H1 (cell line): ENCODE data around the gene RNF175. TPM values are rescaled to one million over a fixed set of nuclear protein-coding genes. Genes with fewer than 3 reads are reported as not detected.
A peak's percentile ranks its signal among the peaks of the same experiment; 100 is the strongest.

Source experiments
- CTCF ChIA-PET: fragments of 300-600 bp; sonication (Branson Sonifier 250); formaldehyde crosslinking; loops from one replicate; lab custom pipeline; 2021; ENCODE audit not compliant: partially characterized antibody; lab: Charles Lee
- POLR2A ChIA-PET: fragments of 300-600 bp; sonication (Branson Sonifier 250); formaldehyde crosslinking; loops from one replicate; lab custom pipeline; 2021; ENCODE audit warnings: inconsistent platforms; ENCODE audit not compliant: partially characterized antibody; lab: Charles Lee
- DNase-seq, 2 experiments: peaks; one replicate each; pipeline versions ENCODE4 v3.0.0 to v3.0.0-alpha.2; 2010 to 2022; ENCODE audit warnings: low spot score in 2 of 2, low read depth in 1 of 2, mixed read lengths in 1 of 2
- FAIRE-seq: peaks from 2 replicates; lab custom pipeline; 2011; peaks lifted over from hg19 to GRCh38; lab: Jason Lieb, UNC
- H2AFZ ChIP-seq: 2 replicates; pipeline ENCODE4 v1.8.1; 2012; ENCODE audit warnings: low read length, inconsistent platforms
- H2AK5ac ChIP-seq: 2 replicates; pipeline ENCODE4 v1.6.1; 2013; ENCODE audit warnings: low read depth, low read length
- H2BK120ac ChIP-seq: replicated peaks from 2 replicates; pipeline ENCODE3; 2013; ENCODE audit warnings: low read depth, low read length, inconsistent platforms
- H2BK12ac ChIP-seq: 2 replicates; pipeline ENCODE4 v1.6.1; 2013; ENCODE audit warnings: low read depth, low read length
- H2BK15ac ChIP-seq: 2 replicates; pipeline ENCODE4 v1.6.1; 2013; ENCODE audit warnings: low read length
- H2BK20ac ChIP-seq: 2 replicates; pipeline ENCODE4 v1.6.1; 2013; ENCODE audit warnings: low read length
- H2BK5ac ChIP-seq: 2 replicates; pipeline ENCODE4 v1.6.1; 2013; ENCODE audit warnings: low read depth, low read length
- H3K14ac ChIP-seq: 2 replicates; pipeline ENCODE4 v1.6.1; 2013; ENCODE audit warnings: inconsistent platforms; ENCODE audit not compliant: insufficient read length
- H3K18ac ChIP-seq: 2 replicates; pipeline ENCODE4 v1.6.1; 2013; ENCODE audit warnings: low read length; ENCODE audit errors: extremely low read depth
- H3K23ac ChIP-seq: 2 replicates; pipeline ENCODE4 v1.6.1; 2013; ENCODE audit warnings: inconsistent platforms; ENCODE audit not compliant: insufficient read length
- H3K23me2 ChIP-seq: 2 replicates; pipeline ENCODE4 v1.6.1; 2013; ENCODE audit warnings: low read depth, low read length
- H3K27ac ChIP-seq: 2 replicates; pipeline ENCODE4 v1.6.1; 2011; ENCODE audit warnings: low read depth, low read length, inconsistent platforms
- H3K27me3 ChIP-seq, 4 experiments: replicated peaks in 1 of 4; 1 replicate in 1 of 4; 2 replicates in 3 of 4; pipeline versions ENCODE4 v1.6.1 to v1.8.1; 2011 to 2013; ENCODE audit warnings: low read length in 3 of 4, mild to moderate bottlenecking in 3 of 4, inconsistent platforms in 2 of 4, mixed read lengths in 2 of 4, moderate library complexity in 1 of 4; ENCODE audit not compliant: control insufficient read depth in 3 of 4, insufficient read depth in 3 of 4; ENCODE audit errors: extremely low read depth in 1 of 4
- H3K36me3 ChIP-seq, 4 experiments: 2 replicates each; pipeline versions ENCODE4 v1.6.1 to v1.8.1; 2011 to 2013; ENCODE audit warnings: mild to moderate bottlenecking in 4 of 4, low read length in 3 of 4, moderate library complexity in 2 of 4, control low read depth in 1 of 4, inconsistent platforms in 1 of 4; ENCODE audit not compliant: insufficient read depth in 4 of 4, control insufficient read depth in 2 of 4
- H3K4ac ChIP-seq: replicated peaks from 2 replicates; pipeline ENCODE3; 2013; ENCODE audit warnings: low read length, low read depth, mixed read lengths, inconsistent platforms; ENCODE audit not compliant: insufficient read length
- H3K4me1 ChIP-seq, 4 experiments: replicated peaks in 1 of 4; 1 replicate in 1 of 4; 2 replicates in 3 of 4; pipeline versions ENCODE4 v1.6.1 to v1.8.1; 2011 to 2013; ENCODE audit warnings: low read length in 3 of 4, inconsistent platforms in 2 of 4, mixed read lengths in 1 of 4; ENCODE audit not compliant: insufficient read depth in 4 of 4, control insufficient read depth in 3 of 4
- H3K4me2 ChIP-seq, 2 experiments: 2 replicates each; pipeline versions ENCODE4 v1.6.1 to v1.8.1; 2011 to 2013; ENCODE audit warnings: low read depth in 2 of 2, low read length in 2 of 2, control low read depth in 1 of 2, inconsistent platforms in 1 of 2, mild to moderate bottlenecking in 1 of 2; ENCODE audit not compliant: insufficient read depth in 1 of 2
- H3K4me3 ChIP-seq, 4 experiments: fragments of 200-600, 300-600 bp in 1 of 4; sonication (generic), shearing (Covaris generic), sonication (Bioruptor Twin) in 1 of 4; 2 replicates each; pipeline versions ENCODE4 v1.5.1 to v1.8.1; 2011 to 2016; ENCODE audit warnings: low read length in 4 of 4, low read depth in 3 of 4, control low read depth in 2 of 4, inconsistent platforms in 2 of 4, mild to moderate bottlenecking in 2 of 4, mixed read lengths in 1 of 4, moderate library complexity in 1 of 4; ENCODE audit not compliant: insufficient read depth in 2 of 4; ENCODE audit errors: extremely low read depth in 1 of 4
- H3K56ac ChIP-seq: replicated peaks from 2 replicates; pipeline ENCODE3; 2013; ENCODE audit warnings: low read depth, mild to moderate bottlenecking, mixed read lengths, low read length, inconsistent platforms; ENCODE audit not compliant: insufficient read length
- H3K79me1 ChIP-seq: 2 replicates; pipeline ENCODE4 v1.6.1; 2013; ENCODE audit warnings: low read depth, low read length, control low read depth
- H3K79me2 ChIP-seq, 2 experiments: 2 replicates each; pipeline versions ENCODE4 v1.6.1 to v1.8.1; 2012 to 2013; ENCODE audit warnings: low read length in 2 of 2, mild to moderate bottlenecking in 2 of 2, inconsistent platforms in 1 of 2; ENCODE audit not compliant: insufficient read depth in 2 of 2, control insufficient read depth in 1 of 2
- H3K9ac ChIP-seq, 4 experiments: replicated peaks in 1 of 4; 1 replicate in 1 of 4; 2 replicates in 3 of 4; pipeline versions ENCODE4 v1.6.1 to v1.8.1; 2011 to 2013; ENCODE audit warnings: low read depth in 3 of 4, low read length in 3 of 4, control low read depth in 2 of 4, mild to moderate bottlenecking in 2 of 4, moderate library complexity in 2 of 4, inconsistent platforms in 1 of 4; ENCODE audit errors: extremely low read depth in 1 of 4
- H3K9me3 ChIP-seq, 2 experiments: 2 replicates each; pipeline versions ENCODE4 v1.6.1 to v1.8.1; 2012 to 2013; ENCODE audit warnings: mild to moderate bottlenecking in 2 of 2, moderate library complexity in 2 of 2, control low read depth in 1 of 2, inconsistent platforms in 1 of 2, low read depth in 1 of 2, low read length in 1 of 2, mixed read lengths in 1 of 2; ENCODE audit not compliant: insufficient read depth in 2 of 2
- H4K20me1 ChIP-seq, 2 experiments: replicated peaks in 1 of 2; 2 replicates each; pipeline versions ENCODE3 to v1.8.1; 2011 to 2013; ENCODE audit warnings: inconsistent platforms in 2 of 2, low read length in 2 of 2, mild to moderate bottlenecking in 1 of 2; ENCODE audit not compliant: insufficient read depth in 2 of 2, control insufficient read depth in 1 of 2
- H4K5ac ChIP-seq: 2 replicates; pipeline ENCODE4 v1.6.1; 2013; ENCODE audit warnings: low read length, low read depth, mixed read lengths, inconsistent platforms; ENCODE audit not compliant: insufficient read length
- H4K8ac ChIP-seq: 2 replicates; pipeline ENCODE4 v1.8.0; 2013; ENCODE audit warnings: mild to moderate bottlenecking, moderate library complexity, low read length, inconsistent platforms; ENCODE audit not compliant: insufficient read depth; ENCODE audit errors: extremely low read depth
- H4K91ac ChIP-seq: replicated peaks from 2 replicates; pipeline ENCODE3; 2013; ENCODE audit warnings: low read length, mixed read lengths, inconsistent platforms; ENCODE audit not compliant: insufficient read length
- ATF2 ChIP-seq: IDR thresholded peaks from 2 replicates; pipeline ENCODE4 v1.6.1; 2012; ENCODE audit warnings: low read length, inconsistent platforms
- BACH1 ChIP-seq: IDR thresholded peaks from 2 replicates; pipeline ENCODE4 v1.6.1; 2012; ENCODE audit warnings: low read length, improper control_type of control experiment
- CBX8 ChIP-seq: fragments of 300-800, 300-1000 bp; sonication (generic); IDR thresholded peaks from 2 replicates; pipeline ENCODE4 v1.7.1; 2016; ENCODE audit warnings: low read depth, low read length, borderline replicate concordance
- EZH2 ChIP-seq: fragments of 200-600 bp; sonication (generic); IDR thresholded peaks from 2 replicates; pipeline ENCODE4 v1.7.1; 2012; ENCODE audit warnings: low read depth, mild to moderate bottlenecking, moderate library complexity, low read length, inconsistent platforms; ENCODE audit not compliant: severe bottlenecking
- NANOG ChIP-seq: IDR thresholded peaks from 2 replicates; pipeline ENCODE4 v1.6.1; 2011; ENCODE audit warnings: low read length, low read depth, mild to moderate bottlenecking, inconsistent platforms; ENCODE audit not compliant: insufficient read depth, poor library complexity, severe bottlenecking
- NRF1 ChIP-seq: IDR thresholded peaks from 2 replicates; pipeline ENCODE4 v1.6.1; 2011; ENCODE audit warnings: mild to moderate bottlenecking, low read depth, low read length, improper control_type of control experiment
- RFX5 ChIP-seq: IDR thresholded peaks from 2 replicates; pipeline ENCODE4 v1.6.1; 2011; ENCODE audit warnings: low read depth, low read length, improper control_type of control experiment, borderline replicate concordance
- SAP30 ChIP-seq: fragments of 300-600 bp; sonication (generic); IDR thresholded peaks from 2 replicates; pipeline ENCODE4 v1.7.1; 2012; ENCODE audit warnings: low read length, moderate library complexity, mild to moderate bottlenecking, inconsistent platforms; ENCODE audit not compliant: insufficient read depth, insufficient replicate concordance
- TAF7 ChIP-seq: optimal IDR thresholded peaks from 2 replicates; pipeline ENCODE3; 2011; ENCODE audit warnings: low read depth, mild to moderate bottlenecking, inconsistent platforms, low read length, moderate library complexity, borderline replicate concordance
- YY1 ChIP-seq: IDR thresholded peaks from 2 replicates; pipeline ENCODE4 v1.6.1; 2011; ENCODE audit warnings: low read depth, mild to moderate bottlenecking, low read length
- WGBS, 2 experiments: shearing (Covaris generic) in 1 of 2; methylation state at CpG; one replicate each; pipeline versions ENCODE4 v1.1.6 to v1.1.7; 2013 to 2015; ENCODE audit warnings: low lambda C conversion rate in 2 of 2, mixed read lengths in 2 of 2, inconsistent platforms in 1 of 2, low coverage in 1 of 2, missing lambda C conversion rate in 1 of 2; ENCODE audit not compliant: insufficient replicate concordance in 2 of 2, insufficient coverage in 1 of 2, insufficient read length in 1 of 2; ENCODE audit errors: extremely low coverage in 1 of 2, missing lambda C conversion rate in 1 of 2; 5-methylcytosine and 5-hydroxymethylcytosine counted together
- polyA plus RNA-seq, 7 experiments: library from polyadenylated mRNA; depleted of rRNA in 3 of 7; stranded (reverse) in 5 of 7; unstranded in 2 of 7; fragments of >200 nt in 5 of 7; fragments of 200-250 nt in 2 of 7; gene quantifications; 1 replicate in 5 of 7; 2 replicates in 1 of 7; 4 replicates in 1 of 7; pipeline versions ENCODE4 v1.2.1 to v1.2.3, GENCODE V29; 2011 to 2013; ENCODE audit warnings: missing spikeins in 2 of 7, mixed read lengths in 2 of 7
- total RNA-seq: library from RNA; stranded (reverse); fragmentation: NEBNext Ultra II Directional; extraction: Animal tissue kit (Norgen Biotek cat#: 25700); gene quantifications from 2 replicates; pipeline ENCODE4 v1.2.1, GENCODE V29; 2021

RNF175 gene
- total and polyA plus RNA-seq, 2 of the 8 experiments (the other 6 are each of a cell fraction or from before 2014, with no cell fraction given): 7.9 to 9.8 TPM

GRCh38 chr4:153804722-153805121 is 44.9 kb upstream of the RNF175 start:
- H3K23ac ChIP-seq: no peak overlapping the region
- DNase-seq (no peak), FAIRE-seq (no peak)
- H4K5ac ChIP-seq: no peak overlapping the region
- H3K4me1 ChIP-seq: no peaks in the 10 kb centered on the region
- H3K79me1 ChIP-seq: no peaks in the 10 kb centered on the region
- H4K20me1 ChIP-seq: no peaks in the 10 kb centered on the region
- no peak overlapping the region for H3K27ac ChIP-seq
- H3K18ac ChIP-seq: no peak overlapping the region
- H2BK120ac ChIP-seq: no peak overlapping the region
- no peak overlapping the region for H2BK12ac ChIP-seq
- no peak overlapping the region for H3K9ac ChIP-seq
- H2BK5ac ChIP-seq: no peak overlapping the region
- H4K8ac ChIP-seq: no peak overlapping the region
- POLR2A ChIA-PET: interaction anchor here (1.3 kb wide), 1 partner anchor 24 kb away, joined by 3 read pairs; no protein-coding TSS in a partner anchor
- H3K4ac ChIP-seq: no peak overlapping the region
- peaks cover 0 to 10% of the 10 kb centered on the region in 2 experiments; a peak in 2 of 4 replicates for H3K9me3 ChIP-seq
- no peak overlapping the region for H2AFZ ChIP-seq
- H3K4me2 ChIP-seq: no peak overlapping the region
- no peak overlapping the region for H3K56ac ChIP-seq
- H3K14ac ChIP-seq: no peak overlapping the region
- WGBS, 2 experiments: 62% methylated on average over 3 of the region's 3 CpGs; no CpG with 5 or more reads in 1 of the 2 experiments
- no peak overlapping the region for H2BK15ac ChIP-seq
- H3K23me2 ChIP-seq: no peaks in the 10 kb centered on the region
- H3K79me2 ChIP-seq: no peaks in the 10 kb centered on the region
- no peak overlapping the region for H2BK20ac ChIP-seq
- H3K27me3 ChIP-seq: no peaks in the 10 kb centered on the region
- H3K36me3 ChIP-seq: peaks cover 0 to 4% (median 0%) of the 10 kb centered on the region in 4 experiments; a peak in 2 of 8 replicates
- H2AK5ac ChIP-seq: no peak overlapping the region
- H4K91ac ChIP-seq: no peak overlapping the region
- CTCF ChIA-PET: interaction anchor here (0.7 to 2.6 kb wide), 2 partner anchors 9 to 11 kb away, joined by 3 to 13 read pairs; no protein-coding TSS in a partner anchor
- no peak overlapping the region for H3K4me3 ChIP-seq
- TF ChIP-seq EZH2 (no peak), SAP30 (no peak), YY1 (no peak), NANOG (no peak), TAF7 (no peak), NRF1 (no peak), CBX8 (no peak), RFX5 (no peak), ATF2 (no peak), BACH1 (peak; percentile 56; the same call in 1 of the 2 replicates)
